ENCODE data around the gene PRDM16. TPM values are rescaled to one million over a fixed set of nuclear protein-coding genes. Genes with fewer than 3 reads are reported as not detected.

Gene PRDM16
- total and polyA plus RNA-seq, 2 of the 13 experiments (the other 11 are each of a cell fraction or from before 2014, with no cell fraction given) = 0.15 to 0.81 TPM

GRCh38 chr1:3451994-3452865 lies 383.2 kb downstream of the PRDM16 start:
- no TSS peak for BruUV-seq (replicated peaks)
- no peak overlapping the region for H3K27ac ChIP-seq (ENCODE audit: extremely low read length, insufficient read depth, low read length)
- no peaks in the 10 kb centered on the region for H3K27me3 ChIP-seq (ENCODE audit: control insufficient read depth in 1 of 2, insufficient read depth in 2 of 2, low read length in 2 of 2)
- no peaks in the 10 kb centered on the region for H3K36me3 ChIP-seq (replicated peaks in 1 of 2; ENCODE audit: control insufficient read depth in 1 of 2, insufficient read depth in 2 of 2, low read length in 2 of 2)
- WGBS (ENCODE audit: low lambda C conversion rate) = 81% methylated on average over 9 of the region's 23 CpGs
- ChIA-PET POLR2A (interaction anchor here (1.0 to 11.4 kb wide), 8 partner anchors 8 to 174 kb away, joined by 3 to 282 read pairs (median 6); no protein-coding TSS in a partner anchor), CTCF (ENCODE audit: low intra/inter-chr PET ratio, low total read pairs) (interaction anchor here (3.8 to 4.4 kb wide), 2 partner anchors 20 to 31 kb away, joined by 57 to 70 read pairs; no protein-coding TSS in a partner anchor)
- no peak overlapping the region for H2AFZ ChIP-seq (ENCODE audit: low read length)
- DNase-seq (ENCODE audit: low spot score) (no peak), ATAC-seq (no peak), FAIRE-seq (no peak)
- no peaks in the 10 kb centered on the region; the same call in 1 of the 2 replicates for H4K20me1 ChIP-seq (ENCODE audit: insufficient read depth, low read length)
- peaks cover 63% of the 10 kb centered on the region for H3K4me1 ChIP-seq (ENCODE audit: insufficient read depth, low read length)
- peak overlapping the region; percentile 18; the same call in 1 of the 2 replicates for H3K4me2 ChIP-seq (ENCODE audit: low read depth, low read length)
- H3K9ac ChIP-seq (ENCODE audit: insufficient read depth, low read depth, low read length) = peak overlapping the region; percentile 12; the same call in 1 of the 2 replicates
- peaks cover 12% of the 10 kb centered on the region for H3K79me2 ChIP-seq (ENCODE audit: insufficient read depth, low read length)
- H3K4me3 ChIP-seq (replicated peaks in 1 of 3; ENCODE audit: insufficient read depth in 1 of 3, low read depth in 2 of 3, low read length in 3 of 3) = no peak overlapping the region
- in situ Hi-C loops (cut with HindIII; ENCODE audit: extremely low pct_ligation_motif_present, low pct_unique_long_range_greater_than_20kb) = no loop called here
- no peaks in the 10 kb centered on the region for H3K9me3 ChIP-seq (ENCODE audit: low read length)
- intact Hi-C loops (cut with micrococcal nuclease; ENCODE audit: unreplicated experiment) = loop anchor here (5.0 kb wide), 1 partner anchor 170 kb away; no protein-coding TSS in a partner anchor
- TF ChIP-seq ZNF646 (CRISPR knock-in tag; IDR thresholded peaks at IDR 0.05) (no peak), AGO2 (optimal IDR thresholded peaks at IDR 0.05; ENCODE audit: low read depth, low read length) (peak; percentile 81), ZNF503 (CRISPR knock-in tag; IDR thresholded peaks at IDR 0.05) (no peak), MZF1 (CRISPR knock-in tag; IDR thresholded peaks at IDR 0.05; ENCODE audit: borderline replicate concordance) (no peak), POLR2G (IDR thresholded peaks at IDR 0.05; ENCODE audit: low read depth, low read length) (0 out of 2 replicates have a peak, but pooled peaks have one; percentile 17), MAX (IDR thresholded peaks at IDR 0.05) (no peak), ZFX (CRISPR knock-in tag; IDR thresholded peaks at IDR 0.05; ENCODE audit: low read depth) (peak; percentile 7), KDM3A (CRISPR knock-in tag; IDR thresholded peaks at IDR 0.05; ENCODE audit: low read depth) (no peak), PRMT3 (CRISPR knock-in tag; IDR thresholded peaks at IDR 0.05; ENCODE audit: borderline replicate concordance, low read depth) (0 out of 2 replicates have a peak, but pooled peaks have one; percentile 40), TMF1 (CRISPR knock-in tag; IDR thresholded peaks at IDR 0.05; ENCODE audit: low read depth) (no peak), CSRNP2 (CRISPR knock-in tag; conservative IDR thresholded peaks at IDR 0.05; ENCODE audit: low read depth) (no peak), CENPX (CRISPR knock-in tag; IDR thresholded peaks at IDR 0.05) (no peak)
